Skin of body (tissue), 2 donors: ENCODE results near the gene HTR7. TPM values are rescaled to one million over a fixed set of nuclear protein-coding genes. Genes with fewer than 3 reads are reported as not detected.

Source experiments
- DNase-seq: peaks from one replicate; lab custom pipeline; 2025; lab: John Stamatoyannopoulos, UW
- total RNA-seq: library from RNA; depleted of rRNA; stranded (reverse); fragments of >200 nt; gene quantifications from one replicate; pipeline ENCODE4 v1.2.3, GENCODE V29; 2014

Gene HTR7
- total RNA-seq, 1 donor from 2014 or later, result 0.30 TPM

GRCh38 chr10:90805206-90805605 lies 52.6 kb downstream of the HTR7 start:
- no peak for DNase-seq

- DNase-seq, result no peak
Measured at GRCh38 chr10:90804354-90804753, 53.5 kb downstream of the HTR7 start.

- no peak for DNase-seq
Measured at GRCh38 chr10:90801608-90802007, 56.2 kb downstream of the HTR7 start.

DNA sequence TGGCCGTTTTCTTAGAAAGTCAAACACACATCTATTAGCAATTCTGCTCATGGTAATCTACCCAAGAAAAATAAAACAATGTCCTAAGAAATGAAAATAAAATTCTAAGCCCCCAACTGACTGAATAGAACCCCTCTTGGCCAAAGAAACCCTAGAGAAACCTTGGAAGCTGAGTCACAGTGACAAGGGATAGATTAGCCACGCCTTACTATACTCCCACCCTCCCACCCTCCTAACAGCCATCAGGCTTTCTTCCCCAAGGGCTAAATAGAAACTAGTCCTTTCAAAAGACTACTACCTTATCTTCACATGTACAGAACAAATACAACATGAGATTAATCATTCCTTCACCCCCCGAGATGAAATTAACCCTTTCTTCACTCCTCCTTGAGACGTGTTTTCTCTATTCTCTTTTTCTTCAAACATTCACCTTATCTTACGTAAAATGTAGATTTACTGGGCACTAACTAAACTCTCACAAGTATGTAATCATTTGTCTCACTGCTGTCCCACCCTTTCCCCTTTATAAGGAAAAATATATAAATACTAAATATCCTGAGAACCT lies 57.5 kb downstream of the HTR7 start:
- no peak for DNase-seq

- DNase-seq, result no peak
Measured at GRCh38 chr10:90799172-90799571, 58.7 kb downstream of the HTR7 start.

- DNase-seq, result no peak
Measured at GRCh38 chr10:90798482-90798881, 59.4 kb downstream of the HTR7 start.

GRCh38 chr10:90790422-90790821 lies 67.4 kb downstream of the HTR7 start:
- DNase-seq, result no peak

DNA sequence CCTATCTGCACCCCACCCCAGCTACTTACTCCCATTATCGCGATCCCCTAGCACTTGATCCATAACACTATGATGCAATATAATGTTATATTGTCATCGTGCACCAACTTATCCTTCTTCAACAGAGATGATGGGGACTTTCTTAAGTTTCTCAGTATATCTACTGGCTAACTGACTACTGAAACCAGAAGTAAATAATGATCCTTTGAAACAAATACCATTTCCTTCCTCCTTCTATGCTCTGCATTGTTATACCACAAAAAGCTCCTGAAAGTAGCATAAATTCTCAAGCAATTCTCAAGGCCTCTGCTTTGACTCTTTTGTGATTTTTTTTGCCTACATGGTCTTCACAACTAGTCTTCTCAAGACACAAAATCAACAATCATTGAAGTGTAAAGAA lies 68.9 kb downstream of the HTR7 start:
- no peak for DNase-seq

GRCh38 chr10:90788199-90788491 lies 69.7 kb downstream of the HTR7 start:
- no peak for DNase-seq

GRCh38 chr10:90787393-90788198 lies 70.2 kb downstream of the HTR7 start:
- DNase-seq, result no peak

- DNase-seq, result no peak
Measured at GRCh38 chr10:90785782-90786181, 72.1 kb downstream of the HTR7 start.

DNA sequence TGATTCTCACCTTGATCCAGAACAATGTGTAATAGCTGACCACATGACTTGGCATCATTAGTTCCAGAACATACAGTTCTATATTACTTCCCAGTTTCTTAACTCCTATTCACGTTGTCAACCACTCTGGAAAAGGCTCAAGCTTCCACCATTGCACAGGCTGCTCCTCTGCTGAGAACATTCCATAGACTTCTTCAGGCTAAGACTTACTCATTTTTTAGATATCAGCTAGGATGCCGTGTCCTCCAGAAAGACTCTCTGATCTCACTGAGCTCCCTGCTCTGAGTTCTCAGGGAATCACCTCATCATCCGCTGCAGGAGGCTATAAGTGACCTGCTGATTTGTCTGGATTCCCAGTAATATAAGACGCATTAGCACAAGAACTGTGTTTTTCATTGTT lies 73.1 kb downstream of the HTR7 start:
- DNase-seq, result no peak

DNA sequence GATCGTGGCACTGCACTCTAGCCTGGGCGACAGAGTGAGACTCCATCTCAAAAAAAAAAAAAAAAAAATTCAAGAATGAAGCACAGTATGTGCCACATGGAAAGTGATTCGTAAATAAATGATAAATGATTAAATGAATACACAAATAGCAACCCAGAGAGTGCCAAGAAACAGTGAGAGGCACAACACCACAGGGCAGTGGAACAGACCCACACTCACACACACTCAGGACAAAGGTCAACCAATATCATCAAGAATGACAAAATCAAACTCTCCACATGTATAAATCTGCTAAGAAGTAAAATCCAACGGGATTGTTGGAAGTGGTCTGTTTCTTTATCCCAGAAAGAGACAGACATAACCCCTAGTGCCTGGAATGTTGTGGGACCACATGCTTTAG lies 77.4 kb downstream of the HTR7 start:
- DNase-seq, result no peak

- DNase-seq, result no peak
Measured at GRCh38 chr10:90779548-90779947, 78.3 kb downstream of the HTR7 start.

DNA sequence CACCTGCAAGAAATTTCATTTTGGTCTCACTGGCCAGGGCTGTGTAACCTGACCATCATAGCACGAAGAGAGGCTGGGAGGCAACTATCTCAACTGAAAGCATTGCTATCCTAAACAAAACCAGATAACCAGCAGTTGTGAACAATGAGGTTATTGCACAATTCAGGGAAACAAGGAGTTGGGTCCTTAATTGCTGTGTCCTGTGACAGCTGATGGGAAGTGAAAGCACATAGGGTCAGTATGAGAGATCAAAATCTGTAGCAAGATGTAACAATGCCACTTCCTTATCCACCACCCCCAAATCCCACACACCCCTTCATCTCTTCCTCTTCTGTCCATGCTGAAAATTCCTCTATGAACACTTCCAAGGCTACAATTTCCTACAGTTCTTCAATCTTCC lies 80.2 kb downstream of the HTR7 start:
- no peak for DNase-seq

DNA sequence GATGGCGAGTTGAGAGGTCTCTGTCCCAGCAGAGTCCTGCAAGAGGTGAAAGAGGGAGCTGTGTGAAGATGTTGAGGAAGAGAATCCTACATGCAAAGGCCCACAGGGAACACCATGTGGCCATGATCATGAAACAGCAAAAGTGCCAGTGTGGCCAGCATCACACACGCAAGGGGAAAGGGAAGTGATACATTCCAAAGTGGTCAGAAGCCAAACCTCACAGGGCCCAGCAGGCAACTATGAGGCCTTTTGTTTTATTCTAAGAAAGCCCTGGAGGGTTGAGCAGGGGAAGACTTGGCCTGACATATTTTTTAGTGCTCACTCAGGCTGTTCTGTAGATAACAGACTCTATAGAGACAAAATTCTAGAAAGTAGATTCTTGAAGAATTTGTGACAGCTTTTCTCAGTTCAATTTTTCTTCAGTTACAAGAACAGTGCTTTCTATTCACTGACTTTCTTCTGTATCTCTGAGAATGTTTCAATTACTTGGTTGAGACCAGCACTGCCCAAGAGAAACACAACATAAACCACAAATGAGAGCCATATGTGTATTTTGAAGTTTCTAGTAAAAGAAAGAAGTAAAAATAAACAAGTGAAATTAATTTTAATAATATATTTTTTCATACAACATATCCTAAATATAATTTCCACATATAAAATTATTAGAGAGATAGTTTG lies 82.3 kb downstream of the HTR7 start:
- DNase-seq, result no peak

GRCh38 chr10:90769946-90770841 lies 87.6 kb downstream of the HTR7 start:
- no peak for DNase-seq

DNA sequence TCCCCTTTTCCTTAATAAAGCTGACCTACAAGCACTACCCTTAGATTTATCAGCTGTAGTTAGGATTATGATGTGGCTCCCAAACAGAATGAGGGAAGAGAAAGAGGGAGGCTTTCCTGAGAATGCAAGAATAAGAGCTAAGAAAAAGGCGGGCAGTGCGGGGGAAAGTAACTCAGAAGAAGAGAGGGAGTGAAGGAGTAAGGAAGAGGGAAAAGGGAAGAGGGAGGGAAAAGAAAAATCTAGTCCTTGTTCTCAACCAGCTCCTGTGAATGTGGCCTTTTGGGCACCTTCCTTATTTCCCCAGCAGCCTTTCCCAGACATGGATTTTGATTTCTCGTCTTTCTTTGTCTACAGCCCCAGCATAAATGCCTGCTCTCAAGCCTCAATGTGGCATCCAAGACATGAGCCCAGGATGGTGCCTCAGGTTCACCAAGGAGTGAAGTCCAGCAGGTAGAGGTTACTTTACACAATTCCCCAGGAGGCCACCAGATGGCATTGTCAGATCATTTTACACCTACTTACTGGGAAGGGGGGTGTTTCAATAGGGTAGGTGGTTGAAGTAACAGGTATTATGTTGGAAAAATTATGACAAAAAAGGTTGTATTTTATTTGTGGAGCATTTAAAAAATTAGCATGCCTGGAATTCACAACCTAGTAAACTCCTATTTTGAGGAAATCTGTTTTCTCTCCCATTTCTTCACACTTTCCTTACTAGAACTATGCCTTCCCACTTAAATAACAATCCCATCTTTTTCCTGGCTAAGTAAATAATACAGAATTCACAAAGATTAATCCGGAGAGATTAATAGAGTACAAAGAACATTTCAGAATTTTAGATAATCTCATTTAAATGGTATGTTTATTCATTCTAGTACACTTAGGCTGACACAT lies 106.5 kb downstream of the HTR7 start:
- DNase-seq, result no peak

DNA sequence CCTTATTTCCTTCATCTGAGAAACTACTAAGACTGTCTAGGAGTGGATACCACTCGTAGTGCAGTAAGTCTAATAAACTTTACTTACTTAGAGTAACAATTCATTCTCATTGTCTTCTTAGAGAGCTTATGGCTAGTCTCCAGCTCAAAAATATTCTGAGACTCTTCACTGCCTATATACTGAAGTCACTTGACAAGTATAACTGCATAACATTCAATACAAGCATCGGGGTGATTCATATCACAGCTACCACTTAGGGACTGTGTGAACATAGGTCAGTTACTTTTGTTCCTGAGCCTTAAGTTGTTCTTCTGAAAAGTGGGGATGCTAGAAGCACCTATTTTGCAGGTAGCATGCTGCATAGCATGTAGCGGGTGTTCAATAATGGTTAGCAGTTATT lies 111.0 kb downstream of the HTR7 start:
- no peak for DNase-seq

GRCh38 chr10:90745565-90745964 lies 112.3 kb downstream of the HTR7 start:
- DNase-seq, result no peak

DNA sequence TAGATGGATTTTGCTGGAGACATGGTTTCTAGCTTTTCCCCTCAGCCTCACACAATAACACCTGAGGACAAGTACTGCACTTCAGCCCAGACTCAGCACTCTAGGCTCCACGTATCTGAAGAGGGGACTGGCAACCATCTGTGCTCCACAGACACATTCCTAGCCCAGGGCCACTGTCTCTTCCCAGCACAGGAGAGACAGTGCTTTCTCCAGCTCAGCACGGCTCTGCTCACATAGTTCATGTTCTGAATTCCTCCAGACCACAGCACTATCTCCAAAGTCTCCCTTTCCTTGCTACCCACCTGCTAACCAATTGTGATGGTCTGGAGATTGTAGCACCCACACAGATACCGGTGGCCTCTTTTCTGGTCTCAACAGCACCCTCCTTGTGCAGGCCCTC lies 114.5 kb downstream of the HTR7 start:
- no peak for DNase-seq
